ENCODE data around the gene EPB41L1.

EPB41L1 gene

DNA sequence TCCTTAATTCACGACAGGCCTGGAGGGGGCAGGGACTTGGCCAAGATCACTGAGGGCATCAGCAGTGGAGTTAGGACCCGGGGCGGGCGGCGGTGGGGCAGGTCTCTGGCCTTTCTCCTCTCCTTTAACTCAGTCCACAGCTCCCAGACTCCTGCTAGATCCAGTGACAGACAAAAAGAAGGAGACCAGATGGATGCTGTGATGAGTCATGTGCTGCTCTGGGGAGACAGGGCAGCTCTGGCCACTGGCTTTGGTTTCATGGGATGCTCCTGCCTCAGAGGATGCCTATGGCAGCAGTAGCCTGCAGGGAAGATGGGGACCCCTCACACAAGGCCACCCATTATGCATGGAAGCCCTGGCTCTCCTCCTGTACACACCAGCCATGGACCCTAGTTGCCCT lies 20.5 kb downstream of the EPB41L1 start:
- DNase-seq (ENCODE audit: extremely low spot score) = no peak
- no peak for TF ChIP-seq ZNF384 (IDR thresholded peaks at IDR 0.05)

GRCh38 chr20:36175475-36175995 lies 21.0 kb downstream of the EPB41L1 start:
- ChIA-PET CTCF (interaction anchor here (0.7 kb wide), 1 partner anchor 25 kb away, joined by 3 read pairs; no protein-coding TSS in a partner anchor), POLR2A (no interaction called here)
- DNase-seq (ENCODE audit: extremely low spot score) = no peak
- TF ChIP-seq CTBP1 (IDR thresholded peaks at IDR 0.05; ENCODE audit: borderline replicate concordance) = no peak
- TF ChIP-seq LEF1 (IDR thresholded peaks at IDR 0.05; ENCODE audit: borderline replicate concordance) = no peak
- no peak for TF ChIP-seq L3MBTL2 (conservative IDR thresholded peaks at IDR 0.05)
- TF ChIP-seq ELF4 (IDR thresholded peaks at IDR 0.05) = no peak
- TF ChIP-seq, protein P1, sequence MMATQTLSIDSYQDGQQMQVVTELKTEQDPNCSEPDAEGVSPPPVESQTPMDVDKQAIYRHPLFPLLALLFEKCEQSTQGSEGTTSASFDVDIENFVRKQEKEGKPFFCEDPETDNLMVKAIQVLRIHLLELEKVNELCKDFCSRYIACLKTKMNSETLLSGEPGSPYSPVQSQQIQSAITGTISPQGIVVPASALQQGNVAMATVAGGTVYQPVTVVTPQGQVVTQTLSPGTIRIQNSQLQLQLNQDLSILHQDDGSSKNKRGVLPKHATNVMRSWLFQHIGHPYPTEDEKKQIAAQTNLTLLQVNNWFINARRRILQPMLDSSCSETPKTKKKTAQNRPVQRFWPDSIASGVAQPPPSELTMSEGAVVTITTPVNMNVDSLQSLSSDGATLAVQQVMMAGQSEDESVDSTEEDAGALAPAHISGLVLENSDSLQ (IDR thresholded peaks at IDR 0.05) = no peak
- no peak for TF ChIP-seq ZNF384 (IDR thresholded peaks at IDR 0.05)
- no peak for TF ChIP-seq HDGF (IDR thresholded peaks at IDR 0.05; ENCODE audit: borderline replicate concordance)
- TF ChIP-seq BHLHE40 (IDR thresholded peaks at IDR 0.05; ENCODE audit: borderline replicate concordance) = no peak
- no peak for TF ChIP-seq SUZ12 (IDR thresholded peaks at IDR 0.05)

More for the DNA sequence above, 20.5 kb downstream of the EPB41L1 start:
- POLR2A ChIA-PET = no interaction called here
- CTCF ChIA-PET = interaction anchor here (0.7 kb wide), 1 partner anchor 25 kb away, joined by 3 read pairs; no protein-coding TSS in a partner anchor

- CTCF ChIA-PET = no interaction called here
Measured at GRCh38 chr20:36177716-36178115, 23.2 kb downstream of the EPB41L1 start.

GRCh38 chr20:36179170-36179945 lies 24.8 kb downstream of the EPB41L1 start:
- TF ChIP-seq FOXK2 (IDR thresholded peaks at IDR 0.05) (no peak), ARNT (IDR thresholded peaks at IDR 0.05) (no peak), L3MBTL2 (conservative IDR thresholded peaks at IDR 0.05) (no peak), FOXM1 (IDR thresholded peaks at IDR 0.05; ENCODE audit: borderline replicate concordance) (no peak), TARDBP (IDR thresholded peaks at IDR 0.05) (no peak), LEF1 (IDR thresholded peaks at IDR 0.05; ENCODE audit: borderline replicate concordance) (no peak)
- TF ChIP-seq, protein P1 (IDR thresholded peaks at IDR 0.05) = no peak
- POLR2A ChIA-PET = no interaction called here
- CTCF ChIA-PET = no interaction called here
- DNase-seq (ENCODE audit: extremely low spot score) = no peak

More at GRCh38 chr20:36177716-36178115, 23.2 kb downstream of the EPB41L1 start:
- TF ChIP-seq, protein P1 (IDR thresholded peaks at IDR 0.05) = no peak
- TF ChIP-seq SP1 (IDR thresholded peaks at IDR 0.05) = no peak
- no peak for TF ChIP-seq ARNT (IDR thresholded peaks at IDR 0.05)
- TF ChIP-seq ELF4 (IDR thresholded peaks at IDR 0.05) = no peak
- no peak for TF ChIP-seq LEF1 (IDR thresholded peaks at IDR 0.05; ENCODE audit: borderline replicate concordance)
- no peak for TF ChIP-seq TARDBP (IDR thresholded peaks at IDR 0.05)
- no peak for TF ChIP-seq FOXK2 (IDR thresholded peaks at IDR 0.05)
- TF ChIP-seq SUZ12 (IDR thresholded peaks at IDR 0.05) = no peak
- no peak for TF ChIP-seq ZNF384 (IDR thresholded peaks at IDR 0.05)
- TF ChIP-seq FOXA1 (IDR thresholded peaks at IDR 0.05) = no peak
- no peak for TF ChIP-seq CTBP1 (IDR thresholded peaks at IDR 0.05; ENCODE audit: borderline replicate concordance)
- POLR2A ChIA-PET = no interaction called here
- DNase-seq (ENCODE audit: extremely low spot score) = no peak

- POLR2A ChIA-PET = no interaction called here
- no peak for DNase-seq (ENCODE audit: extremely low spot score)
- CTCF ChIA-PET = interaction anchor here (0.5 kb wide), 1 partner anchor 17 kb away, joined by 7 read pairs; no protein-coding TSS in a partner anchor
Measured at GRCh38 chr20:36180323-36180722, 25.8 kb downstream of the EPB41L1 start.

More at GRCh38 chr20:36180323-36180722, 25.8 kb downstream of the EPB41L1 start:
- TF ChIP-seq ARNT (IDR thresholded peaks at IDR 0.05) (no peak), NFRKB (IDR thresholded peaks at IDR 0.05) (no peak), LEF1 (IDR thresholded peaks at IDR 0.05; ENCODE audit: borderline replicate concordance) (no peak), ZNF384 (IDR thresholded peaks at IDR 0.05) (no peak), CTBP1 (IDR thresholded peaks at IDR 0.05; ENCODE audit: borderline replicate concordance) (no peak), TARDBP (IDR thresholded peaks at IDR 0.05) (no peak), SP1 (IDR thresholded peaks at IDR 0.05) (no peak), FOXK2 (IDR thresholded peaks at IDR 0.05) (no peak)
- TF ChIP-seq, protein P1 (IDR thresholded peaks at IDR 0.05) = no peak
